Omental fat pad (tissue), 4 donors: ENCODE measurements around the gene WDR12. TPM values are rescaled to one million over a fixed set of nuclear protein-coding genes. Genes with fewer than 3 reads are reported as not detected.
A peak's percentile ranks its signal among the peaks of the same experiment; 100 is the strongest.
"Not testable (repeated sequence)": the region's sequence is repeated elsewhere in the genome, so short reads cannot be mapped to it uniquely, and the experiment has no call there.

Source experiments
- ATAC-seq: fragments of 150-250 bp; one replicate; pipeline ENCODE4 v1.9.1; 2016; ENCODE audit warnings: mild to moderate bottlenecking, moderate library complexity; ENCODE audit not compliant: low FRiP score
- DNase-seq: peaks from one replicate; pipeline ENCODE4 v3.0.0-alpha.2; 2019; ENCODE audit warnings: low spot score
- CTCF ChIP-seq, 3 donors: fragments of 450-650 bp; IDR thresholded peaks; one replicate each; pipeline ENCODE4 v1.5.1; 2016 to 2017; ENCODE audit warnings: antibody characterized with exemption in 3 of 3, mild to moderate bottlenecking in 3 of 3, moderate library complexity in 2 of 3
- total RNA-seq, 4 donors: library from RNA; depleted of rRNA; stranded (reverse); fragments of >200 nt; gene quantifications; one replicate each; pipeline ENCODE4 v1.1.0, GENCODE V29; 2016

Gene WDR12
- total RNA-seq, 4 donors from 2014 or later: 12.3 to 31.8 (median 14.8) TPM

GRCh38 chr2:202941771-202942170 is 30.3 kb upstream of the WDR12 start:
- no peak for DNase-seq
- TF ChIP-seq CTCF (IDR thresholded peaks at IDR 0.05): no peak
- no peak for ATAC-seq

- ATAC-seq: no peak
- TF ChIP-seq CTCF (IDR thresholded peaks at IDR 0.05): no peak
- DNase-seq: no peak
Observed at GRCh38 chr2:202938960-202939359, 27.5 kb upstream of the WDR12 start.

GRCh38 chr2:202934456-202934855 is 23.0 kb upstream of the WDR12 start:
- no peak for ATAC-seq
- no peak for TF ChIP-seq CTCF (IDR thresholded peaks at IDR 0.05)

GRCh38 chr2:202933958-202934357 is 22.5 kb upstream of the WDR12 start:
- TF ChIP-seq CTCF (IDR thresholded peaks at IDR 0.05): no peak
- ATAC-seq (no peak), DNase-seq (no peak)

More at GRCh38 chr2:202934456-202934855, 23.0 kb upstream of the WDR12 start:
- no peak for DNase-seq

- no peak for DNase-seq
- TF ChIP-seq CTCF (IDR thresholded peaks at IDR 0.05): no peak
- ATAC-seq: no peak
Observed at GRCh38 chr2:202933139-202933510, 21.7 kb upstream of the WDR12 start.

GRCh38 chr2:202932425-202933138 is 21.1 kb upstream of the WDR12 start:
- DNase-seq (no peak), ATAC-seq (peak; percentile 13)
- TF ChIP-seq CTCF (IDR thresholded peaks at IDR 0.05): no peak

- TF ChIP-seq CTCF (IDR thresholded peaks at IDR 0.05): no peak
- ATAC-seq: no peak
- no peak for DNase-seq
Observed at GRCh38 chr2:202918860-202919259, 7.4 kb upstream of the WDR12 start.

GRCh38 chr2:202912342-202913201 is 1.1 kb upstream of the WDR12 start:
- peak; percentile 87 for ATAC-seq
- DNase-seq: not testable (repeated sequence)
